TTC549 (cell line): ENCODE measurements around the gene ALDH18A1.
"Not testable (repeated sequence)": the region's sequence is repeated elsewhere in the genome, so short reads cannot be mapped to it uniquely, and the experiment has no call there.

Experiments
- FAIRE-seq: peaks from 2 replicates; lab custom pipeline; 2012; peaks lifted over from hg19 to GRCh38; lab: Jason Lieb, UNC

The ALDH18A1 gene

DNA sequence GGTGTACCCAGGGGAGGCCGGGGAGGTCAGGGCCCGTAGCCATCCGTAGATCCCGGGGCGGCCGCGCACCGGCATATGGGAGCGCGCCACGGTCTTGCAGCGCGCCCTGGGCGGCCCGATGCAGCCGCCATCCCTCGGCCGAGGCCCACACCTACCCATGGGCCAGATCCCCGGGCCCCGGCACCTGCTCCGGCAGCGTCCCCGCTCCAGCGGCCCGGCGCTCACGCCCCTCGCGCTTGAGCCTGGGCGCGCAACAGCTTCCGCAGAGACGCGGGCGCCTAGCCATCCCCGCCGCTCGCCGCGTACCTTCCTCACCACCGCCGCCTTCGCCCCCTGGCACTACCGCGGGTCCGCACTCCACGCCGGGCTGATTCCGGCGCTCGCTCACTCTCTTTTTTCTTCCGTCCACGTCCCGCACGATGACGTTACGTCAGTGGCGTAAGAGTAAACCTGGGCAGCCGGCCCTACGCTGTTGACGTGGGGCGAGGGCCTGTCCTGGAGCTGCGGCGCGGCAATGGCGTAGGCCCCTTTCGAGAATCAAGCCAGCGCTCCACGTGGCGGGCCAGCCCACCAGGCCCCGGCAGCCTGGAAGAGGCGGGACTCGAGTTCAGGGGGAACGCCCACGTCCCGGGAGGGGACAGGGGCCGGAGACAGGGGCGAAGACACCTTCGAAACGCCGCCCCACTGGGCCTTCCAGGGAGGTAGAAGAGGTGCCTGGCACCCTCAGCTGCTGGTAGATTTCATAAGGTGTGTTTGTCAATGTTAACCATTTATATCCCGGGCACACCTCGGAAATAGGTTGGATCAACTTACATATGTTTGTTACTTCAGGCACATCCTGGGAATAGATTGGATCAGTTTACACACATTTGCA, at the start of gene ALDH18A1:
TSS of gene ALDH18A1 (minus strand) at position 421 of the 874 bp plus-strand sequence. CDS start 3,334 bp downstream, outside the sequence.
- FAIRE-seq: peak; percentile 45

DNA sequence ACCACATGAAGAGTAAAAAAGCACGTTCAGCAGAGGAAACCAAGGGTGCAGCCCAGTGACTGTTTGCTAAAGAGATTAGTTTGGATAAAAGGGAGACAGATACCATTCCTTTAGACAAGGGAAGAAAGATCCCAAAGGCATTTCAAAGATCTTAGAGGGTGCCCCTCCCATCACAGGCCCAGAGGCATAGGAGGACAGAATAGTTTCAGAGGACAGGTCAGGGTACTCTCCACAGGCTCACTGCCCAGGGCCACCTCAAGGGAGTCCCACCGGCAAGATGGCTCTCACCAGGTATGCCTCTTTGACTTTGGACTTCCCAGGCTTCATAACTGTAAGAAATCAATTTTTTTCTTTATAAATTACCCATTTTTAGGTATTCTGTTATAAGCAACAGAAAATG, 41.9 kb upstream of the ALDH18A1 start:
- FAIRE-seq: no peak

DNA sequence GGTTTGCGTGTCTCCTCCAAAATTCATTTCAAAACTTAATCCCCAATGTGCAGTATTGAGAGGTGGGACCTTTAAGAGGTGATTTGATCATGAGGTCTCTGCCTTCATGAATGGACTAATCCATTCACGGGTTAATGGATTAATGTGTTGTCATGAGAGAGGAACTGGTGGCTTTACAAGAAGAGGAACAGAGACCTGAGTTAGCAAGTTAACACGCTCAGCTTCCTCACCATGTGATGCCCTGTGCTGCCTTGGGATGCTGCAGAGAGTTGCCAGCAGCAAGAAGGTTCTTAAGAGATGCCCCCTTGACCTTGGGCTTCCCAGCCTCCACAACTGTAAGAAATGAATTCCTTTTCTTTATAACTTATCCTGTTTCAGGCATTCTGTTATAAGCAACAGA, 40.9 kb upstream of the ALDH18A1 start:
- FAIRE-seq: no peak

DNA sequence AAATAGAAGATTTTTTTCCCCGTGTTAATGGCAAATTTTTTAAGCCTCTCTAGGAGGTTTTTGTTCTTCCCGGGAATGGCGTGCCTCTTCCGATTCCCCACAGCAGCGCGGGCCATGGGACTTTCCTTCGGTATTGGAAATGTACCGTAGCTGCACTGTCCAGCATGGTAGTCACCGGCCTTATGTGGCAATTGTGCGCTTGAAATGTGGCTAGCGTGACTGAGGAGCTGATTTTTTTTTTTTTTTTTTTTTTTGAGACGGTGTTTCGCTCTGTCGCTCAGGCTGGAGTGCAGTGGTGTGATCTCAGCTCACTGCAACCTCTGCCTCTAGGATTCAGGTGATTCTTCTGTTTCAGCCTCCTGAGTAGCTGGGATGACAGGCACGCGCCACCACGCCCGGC, 38.2 kb upstream of the ALDH18A1 start:
- no peak for FAIRE-seq

DNA sequence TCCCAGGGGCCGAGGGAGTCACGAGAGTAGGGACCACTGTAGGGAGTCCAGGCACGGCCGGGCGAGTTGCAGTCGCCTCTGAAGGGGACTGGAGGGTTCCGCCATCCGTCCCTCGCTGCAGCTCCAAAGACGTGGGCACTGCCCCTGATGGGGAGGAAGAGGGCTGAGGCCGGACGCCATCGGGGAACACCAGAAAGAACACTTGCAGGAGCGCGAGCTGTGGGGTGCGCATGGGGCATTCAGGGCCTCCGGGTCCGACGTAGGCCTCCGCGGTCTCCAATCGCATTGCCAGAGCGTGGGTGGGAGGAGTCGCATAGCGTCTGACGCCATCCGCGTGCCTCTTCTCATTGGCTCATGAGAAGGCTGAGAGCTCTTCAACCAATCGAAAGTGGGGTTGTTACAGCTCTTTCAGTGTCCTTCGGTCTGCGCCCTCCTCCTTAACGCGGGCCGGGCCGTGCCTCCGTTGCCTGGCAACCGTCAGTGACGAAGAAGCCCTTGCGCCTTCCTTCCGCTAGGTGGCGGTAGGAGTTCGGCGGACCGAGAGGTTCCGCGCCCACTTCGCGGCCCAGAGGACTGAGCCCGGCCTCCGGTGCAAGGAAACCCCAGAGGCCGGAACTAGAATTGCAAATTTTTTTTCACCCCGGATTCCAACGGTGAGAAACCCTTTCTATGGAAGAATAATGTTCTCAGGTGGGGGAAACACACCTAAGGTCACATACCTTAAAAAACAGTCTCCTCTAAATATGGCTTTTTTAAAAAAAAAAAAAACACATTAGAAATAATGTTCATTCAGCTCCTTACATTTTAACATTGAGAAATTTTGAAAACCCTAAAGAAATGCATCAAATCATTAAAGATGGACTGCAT, 37.4 kb upstream of the ALDH18A1 start, which contains the start of gene TCTN3:
TSS of gene TCTN3 (minus strand) at position 260 of the 867 bp plus-strand sequence. CDS start at position 232, 28 bp downstream.
- FAIRE-seq: peak; percentile 97

DNA sequence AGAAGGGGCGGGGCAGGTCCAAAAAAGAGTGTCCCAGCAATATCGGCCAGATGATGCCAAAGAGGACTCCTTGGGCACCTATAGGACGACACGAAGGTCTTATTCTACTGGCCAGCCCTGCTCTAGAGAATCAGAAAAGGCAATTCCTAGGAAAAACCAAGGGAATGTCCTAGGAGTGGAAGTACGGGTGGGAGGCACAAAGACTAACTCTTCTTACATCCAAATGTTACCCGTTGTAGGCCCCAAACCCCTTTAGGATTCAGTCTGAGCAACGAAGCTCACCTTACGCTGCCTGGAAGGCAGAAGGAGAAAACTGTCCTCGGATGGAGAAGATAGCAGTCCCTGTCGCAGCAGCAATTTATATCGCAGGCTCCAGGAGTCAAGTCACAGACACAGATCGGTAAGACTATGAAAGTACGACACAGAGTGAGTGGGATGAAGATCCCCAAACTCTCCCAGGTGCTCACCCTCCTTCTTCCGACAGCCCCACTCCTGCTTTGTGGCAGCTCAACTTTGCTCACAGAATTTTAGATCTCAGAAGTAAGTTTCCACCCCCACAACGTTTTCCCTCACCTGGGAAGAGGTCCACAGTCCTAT, 36.7 kb upstream of the ALDH18A1 start:
- no peak for FAIRE-seq

DNA sequence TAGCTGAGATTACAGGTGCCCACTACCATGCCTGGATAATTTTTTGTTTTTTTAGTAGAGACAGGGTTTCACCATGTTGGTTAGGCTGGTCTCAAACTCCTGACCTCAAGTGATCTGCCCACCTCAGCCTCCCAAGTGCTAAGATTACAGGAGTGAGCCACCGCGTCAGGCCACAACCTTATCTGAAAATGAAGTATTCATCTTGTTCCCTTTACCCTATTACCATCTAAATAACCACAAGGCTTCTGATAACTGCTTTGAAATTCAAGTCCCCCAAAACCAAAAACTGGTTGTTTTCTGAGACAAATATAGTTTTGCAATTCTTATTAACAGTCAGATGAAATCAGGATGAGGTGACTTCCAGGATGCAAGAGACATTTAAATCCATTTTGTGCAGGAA, 34.8 kb upstream of the ALDH18A1 start:
- no peak for FAIRE-seq

DNA sequence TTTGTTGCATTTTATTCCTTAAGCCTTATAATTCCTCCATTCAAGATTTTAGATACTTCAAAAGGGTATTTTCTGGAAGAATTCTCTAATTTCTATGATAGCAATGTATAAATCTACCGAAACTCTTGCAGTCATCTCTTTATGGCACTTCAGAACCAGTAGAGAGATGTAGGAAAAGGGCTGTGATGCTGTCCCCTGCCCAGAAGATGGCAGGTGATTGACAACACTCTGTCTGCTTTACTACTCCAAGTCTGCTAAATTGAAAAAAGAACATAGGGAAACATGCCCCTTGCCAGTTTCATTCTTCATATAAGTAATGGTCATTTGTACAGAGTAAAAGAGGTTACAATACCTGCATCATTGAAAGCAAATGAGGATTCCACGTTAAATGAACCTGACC, 32.1 kb upstream of the ALDH18A1 start:
- FAIRE-seq: no peak

DNA sequence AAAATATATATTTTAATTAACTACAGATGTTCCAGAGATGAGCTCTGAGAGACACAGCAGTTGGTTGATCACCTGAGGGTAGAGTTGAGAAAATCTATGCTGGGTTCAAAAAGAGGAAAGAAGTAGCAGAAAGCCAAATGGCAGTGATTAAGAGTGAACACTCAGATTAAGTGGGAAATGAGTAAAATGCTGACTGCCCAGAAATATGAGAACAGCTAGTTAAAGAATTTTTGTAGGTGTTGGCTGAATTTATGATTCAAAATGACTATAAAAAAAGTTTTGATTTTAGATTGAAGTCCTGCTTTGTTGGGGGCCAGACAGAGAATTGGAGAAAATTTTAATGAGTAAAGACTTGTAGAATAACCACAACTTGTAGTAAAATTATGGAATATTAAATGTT, 27.5 kb upstream of the ALDH18A1 start:
- no peak for FAIRE-seq

DNA sequence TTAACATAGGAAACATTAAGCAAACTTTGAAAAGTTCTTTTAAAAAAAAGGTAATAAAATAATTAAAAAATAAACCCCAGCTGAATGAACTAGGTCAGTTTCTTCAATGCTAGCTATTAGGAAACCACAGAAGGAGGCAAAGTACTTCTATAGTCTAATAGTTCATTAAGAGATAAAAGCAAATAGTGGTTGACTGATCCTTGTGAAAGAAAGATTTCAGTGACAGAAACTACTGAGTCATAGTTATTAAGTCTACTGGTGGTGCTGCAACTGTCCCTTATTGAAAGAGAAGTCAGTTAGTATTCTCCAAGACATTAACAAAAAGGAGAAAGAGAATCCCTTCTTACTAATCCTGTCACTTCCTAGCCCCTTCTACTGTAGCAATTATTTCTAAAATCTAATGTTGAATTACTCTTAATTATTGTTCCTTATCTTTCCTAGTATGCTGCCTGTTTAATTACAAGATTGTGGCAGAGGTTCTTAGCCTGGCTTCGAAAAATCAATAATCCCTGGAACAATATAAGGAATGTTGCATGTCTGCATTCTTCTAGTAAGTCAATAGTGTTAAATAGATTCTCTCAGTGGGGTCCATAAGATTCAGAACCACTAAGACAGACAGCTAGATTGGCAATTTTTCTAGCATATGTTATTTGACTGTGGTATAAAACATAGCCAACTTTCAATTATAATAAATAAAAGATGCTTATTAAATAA, 19.0 kb upstream of the ALDH18A1 start:
- no peak for FAIRE-seq

DNA sequence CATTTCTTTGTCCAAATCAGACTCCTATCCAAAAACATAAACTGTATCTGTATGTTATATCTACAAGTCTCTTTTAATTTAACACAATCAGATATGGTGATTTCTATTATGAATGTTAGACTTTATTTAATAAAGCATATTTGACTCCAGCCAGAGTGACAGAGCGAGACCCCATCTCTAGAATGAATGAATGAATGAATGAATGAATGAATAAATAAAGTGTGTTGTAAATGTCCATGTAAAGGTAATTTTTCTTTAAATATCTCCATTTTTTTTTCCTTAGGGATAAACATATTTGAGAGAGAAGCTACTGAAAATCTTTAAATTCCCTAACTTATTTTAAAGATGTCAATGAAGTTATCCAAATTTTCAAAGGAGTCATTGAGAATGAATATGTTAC, 18.1 kb upstream of the ALDH18A1 start:
- no peak for FAIRE-seq

DNA sequence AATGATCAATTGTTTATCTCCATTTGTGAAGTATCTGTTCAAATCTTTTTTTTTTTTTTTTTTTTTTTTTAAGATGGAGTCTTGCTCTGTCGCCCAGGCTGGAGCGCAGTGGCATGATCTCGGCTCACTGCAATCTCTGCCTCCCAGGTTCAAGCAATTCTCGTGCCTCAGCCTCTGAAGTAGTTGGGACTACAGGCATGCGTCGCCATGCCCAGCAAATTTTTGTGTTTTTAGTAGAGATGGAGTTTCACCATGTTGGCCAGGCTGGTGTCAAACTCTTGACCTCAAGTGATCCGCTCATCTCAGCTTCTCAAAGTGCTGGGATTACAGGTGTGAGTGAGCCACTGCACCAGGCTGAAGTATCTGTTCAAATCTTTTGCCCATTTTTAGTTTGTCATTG, 16.1 kb upstream of the ALDH18A1 start:
- FAIRE-seq: not testable (repeated sequence)

DNA sequence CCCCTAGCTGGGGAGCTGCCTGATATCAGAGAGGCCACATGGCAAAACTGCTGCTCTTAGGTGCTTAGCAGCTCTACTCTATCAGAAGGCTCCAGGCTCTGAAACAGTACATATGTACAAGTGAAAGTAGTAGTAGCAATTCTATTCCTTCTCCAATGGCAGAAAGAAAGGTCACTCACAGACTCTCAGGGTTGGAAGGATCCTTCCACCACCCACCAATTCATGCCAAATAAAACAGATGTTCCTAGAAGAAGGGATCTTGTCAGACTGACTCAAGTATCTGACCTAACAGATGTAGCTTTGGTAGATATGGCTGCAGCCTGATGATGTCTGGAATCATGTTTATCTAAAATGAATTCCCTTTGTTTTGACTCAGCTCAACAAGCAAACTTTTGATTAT, 8.0 kb upstream of the ALDH18A1 start:
- FAIRE-seq: no peak

DNA sequence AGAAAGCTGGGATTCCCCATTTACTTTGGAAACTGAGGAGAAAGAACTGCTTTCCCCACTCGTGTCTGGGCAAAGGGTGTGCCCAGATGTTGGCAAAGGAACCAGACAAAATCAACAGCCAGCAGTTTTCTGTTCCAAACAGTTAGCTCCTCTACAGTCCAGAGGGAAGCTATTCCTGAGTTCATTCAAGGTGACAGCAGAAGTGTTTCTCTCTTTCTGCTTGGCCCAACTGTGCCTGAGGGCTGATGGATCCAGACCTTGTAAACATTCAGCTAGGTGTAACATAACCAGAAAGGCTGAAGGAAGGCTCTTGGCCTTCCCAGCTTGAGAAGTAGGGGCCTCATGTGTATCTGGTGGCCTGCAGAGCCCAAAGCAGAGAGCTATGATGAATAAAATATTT, 7.0 kb upstream of the ALDH18A1 start:
- FAIRE-seq: no peak

DNA sequence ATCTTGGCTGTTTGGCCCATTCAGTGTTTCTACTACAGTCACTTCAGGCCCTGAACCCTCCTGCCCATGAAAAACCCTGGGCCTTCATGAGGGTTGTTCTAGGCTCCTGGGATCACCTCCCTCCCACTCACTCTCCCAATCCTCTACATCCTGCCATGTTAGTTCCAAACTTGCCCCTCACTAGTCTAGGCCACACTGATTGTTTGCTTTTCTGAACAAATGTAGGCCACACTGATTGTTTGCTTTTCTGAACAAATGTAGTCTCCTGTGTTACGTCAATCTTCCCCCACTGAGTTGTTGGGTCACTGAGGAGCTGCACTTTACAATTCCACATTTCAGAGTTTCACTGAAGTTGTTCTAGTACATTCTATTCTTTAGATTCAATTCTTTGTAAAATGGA, 5.3 kb upstream of the ALDH18A1 start:
- no peak for FAIRE-seq

DNA sequence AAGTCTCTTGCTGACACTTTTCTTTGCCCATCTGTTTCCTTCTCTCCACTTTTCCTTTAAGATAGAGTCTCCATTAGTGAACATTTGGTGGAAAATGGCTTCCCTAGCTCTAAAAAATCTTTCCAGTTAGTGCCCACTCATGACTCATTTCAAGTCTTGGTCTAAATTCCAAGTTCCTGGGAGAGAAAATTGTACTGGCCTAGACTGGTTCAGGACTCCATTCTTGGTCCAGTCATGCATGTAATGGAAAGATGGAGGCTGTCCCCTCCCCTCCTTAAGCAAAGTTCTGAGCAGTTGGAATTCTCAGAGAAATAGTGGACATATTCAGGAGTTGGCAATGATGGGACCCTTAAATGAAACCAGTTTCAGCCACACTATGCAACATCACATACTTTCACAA, 3.8 kb upstream of the ALDH18A1 start:
- FAIRE-seq: no peak

DNA sequence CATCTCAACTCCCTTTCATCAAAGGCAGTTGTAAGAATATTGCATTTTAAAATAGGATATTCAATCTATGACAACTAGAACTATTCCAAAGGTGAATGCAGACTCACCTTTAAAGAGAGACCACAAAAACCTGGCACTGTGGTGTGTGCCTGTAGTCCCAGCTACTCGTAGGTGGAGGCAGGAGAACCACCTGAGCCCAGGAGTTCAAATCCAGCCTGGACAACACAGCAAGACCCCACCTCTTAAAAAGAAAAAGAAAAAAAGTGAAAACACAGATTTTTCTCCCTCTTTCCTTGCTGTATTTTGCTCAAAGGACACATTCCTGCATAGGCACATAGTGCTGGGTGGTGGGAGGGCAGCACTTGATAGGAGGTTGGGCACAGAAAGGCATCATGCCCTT, 739 bp upstream of the ALDH18A1 start:
- FAIRE-seq: no peak

DNA sequence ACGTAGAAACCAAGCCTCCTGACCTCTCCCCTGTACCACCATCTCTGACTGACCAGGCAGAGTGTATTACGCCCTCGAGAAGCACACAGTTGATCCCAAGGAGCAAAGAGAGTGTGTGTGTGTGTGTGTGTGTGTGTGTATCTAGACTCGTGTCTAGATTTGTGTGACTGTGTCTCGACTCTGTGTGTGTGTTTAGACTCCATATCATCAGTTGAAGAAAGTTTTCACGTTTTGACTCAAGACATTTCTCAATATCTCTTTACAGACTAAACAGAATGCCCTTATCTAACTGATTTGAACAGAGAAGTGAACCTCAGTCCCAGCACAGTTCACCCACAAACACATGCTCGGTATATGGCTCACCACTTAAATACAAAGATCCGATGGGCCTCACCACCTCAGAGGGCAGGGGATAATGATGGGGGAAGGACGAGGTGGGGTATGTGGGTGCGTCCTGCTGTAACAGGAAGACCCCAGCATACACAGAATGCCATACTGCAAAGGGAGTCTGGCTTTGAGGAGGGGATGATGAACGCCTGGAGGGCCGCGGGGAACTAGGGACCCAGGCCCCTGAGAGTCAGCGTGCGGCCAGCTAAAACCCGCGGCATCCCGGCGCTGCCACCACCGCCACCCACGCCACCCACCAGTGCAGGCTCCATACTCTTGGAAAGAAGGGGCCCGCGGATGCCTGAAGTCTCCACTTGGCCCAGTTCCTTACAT, 780 bp downstream of the ALDH18A1 start:
- FAIRE-seq: no peak

DNA sequence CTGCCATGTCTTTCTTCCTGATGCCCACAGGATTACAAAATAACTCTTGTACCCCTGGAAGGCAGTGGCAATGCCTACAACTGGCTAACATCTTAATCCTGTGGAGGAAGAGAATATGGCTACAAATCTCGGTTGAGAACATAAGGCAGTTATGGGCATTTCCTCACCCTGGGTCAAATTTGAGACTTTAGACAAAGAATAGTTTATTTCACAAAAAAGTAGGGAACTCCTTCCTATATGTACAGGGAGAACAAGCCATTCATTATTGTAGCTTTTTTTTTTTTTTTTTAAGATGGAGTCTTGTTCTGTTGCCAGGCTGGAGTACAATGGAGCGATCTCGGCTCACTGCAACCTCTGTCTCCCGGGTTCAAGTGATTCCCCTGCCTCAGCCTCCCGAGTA, 2.6 kb downstream of the ALDH18A1 start:
- FAIRE-seq: no peak

DNA sequence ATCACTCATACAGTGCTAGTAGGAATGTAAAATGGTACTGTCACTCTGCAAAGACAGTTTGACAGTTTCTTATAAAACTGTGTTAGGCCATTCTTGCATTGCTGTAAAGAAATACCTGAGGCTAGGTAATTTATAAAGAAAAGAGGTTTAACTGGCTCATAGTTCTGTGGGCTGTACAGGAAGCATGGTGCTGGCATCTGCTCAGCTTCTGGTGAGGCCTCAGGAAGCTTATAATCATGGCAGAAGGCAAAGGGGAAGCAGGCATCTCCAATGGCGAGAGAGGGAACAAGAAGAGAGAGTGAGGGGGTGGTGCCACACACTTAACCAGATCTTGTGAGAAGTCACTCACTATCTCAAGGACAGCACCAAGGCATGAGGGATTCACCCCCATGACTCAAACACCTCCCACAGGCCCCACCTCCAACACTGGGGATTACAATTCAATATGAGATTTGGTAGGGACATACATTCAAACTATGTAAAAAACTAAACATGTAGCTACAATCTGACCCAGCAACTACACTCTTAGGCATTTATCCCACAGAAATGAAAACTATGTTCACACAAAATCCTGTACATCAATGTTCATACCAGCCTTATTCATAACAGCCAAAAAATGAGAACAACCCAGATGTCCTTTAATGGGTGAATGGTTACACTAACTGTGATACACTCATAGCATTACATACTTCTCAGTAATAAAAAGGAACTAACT, 5.0 kb downstream of the ALDH18A1 start:
- no peak for FAIRE-seq

DNA sequence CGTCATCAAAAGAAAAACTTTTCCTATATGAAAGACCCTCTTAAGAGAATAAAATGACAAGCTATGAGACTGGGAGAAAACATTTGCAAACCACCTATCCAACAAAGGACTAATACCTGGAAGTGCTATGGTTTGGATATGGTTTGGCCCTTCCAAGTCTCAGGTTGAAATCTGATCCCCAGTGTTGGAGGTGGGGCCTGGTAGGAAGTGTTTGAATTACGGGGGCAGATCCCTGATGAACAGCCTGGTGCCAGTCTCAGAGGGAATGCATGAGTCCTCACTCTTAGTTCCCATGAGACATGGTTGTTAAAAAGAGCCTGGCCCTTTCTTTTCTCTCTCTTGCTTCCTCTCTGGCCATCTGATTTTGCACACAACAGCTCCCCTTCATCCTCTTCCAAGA, 6.3 kb downstream of the ALDH18A1 start:
- FAIRE-seq: no peak
